Measurements from ENCODE around the gene NEURL4.
"Not testable (repeated sequence)": the region's sequence is repeated elsewhere in the genome, so short reads cannot be mapped to it uniquely, and the experiment has no call there.

NEURL4 gene

DNA sequence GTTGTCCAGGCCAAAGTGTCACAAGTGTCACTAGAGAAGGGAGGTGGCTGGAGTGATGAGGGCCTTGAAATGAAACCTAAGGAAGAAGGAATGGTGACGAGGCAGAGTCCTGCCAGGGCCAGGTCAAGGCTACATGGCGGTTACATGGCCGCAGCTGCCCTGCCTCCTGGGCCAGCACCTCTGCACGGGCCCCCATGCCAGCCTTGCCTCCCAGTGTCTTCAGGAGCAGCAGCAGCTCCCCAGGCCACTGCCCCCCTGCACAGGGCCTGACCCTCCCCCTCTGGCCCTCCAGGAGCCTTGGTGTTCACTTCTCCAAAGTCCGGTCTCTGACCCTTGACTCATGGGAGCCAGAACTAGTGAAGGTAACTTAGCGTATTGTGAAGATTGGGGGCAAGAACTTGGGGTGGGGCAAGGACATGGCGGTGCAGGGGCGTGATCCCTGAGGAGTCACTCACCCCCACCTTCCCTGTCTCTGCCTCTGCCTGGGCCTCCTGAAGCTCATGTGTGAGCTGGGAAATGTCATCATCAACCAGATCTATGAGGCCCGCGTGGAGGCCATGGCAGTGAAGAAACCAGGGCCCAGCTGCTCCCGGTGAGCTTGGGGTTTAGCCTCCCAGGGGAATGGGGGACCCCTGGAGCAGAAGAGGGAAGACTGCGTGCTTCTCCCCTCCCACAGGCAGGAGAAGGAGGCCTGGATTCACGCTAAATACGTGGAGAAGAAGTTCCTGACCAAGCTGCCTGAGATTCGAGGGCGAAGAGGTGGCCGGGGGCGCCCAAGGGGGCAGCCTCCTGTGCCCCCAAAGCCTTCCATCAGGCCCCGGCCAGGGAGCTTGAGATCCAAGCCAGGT is 18.7 kb upstream of the NEURL4 start:
- DNase-seq: no peak

DNA sequence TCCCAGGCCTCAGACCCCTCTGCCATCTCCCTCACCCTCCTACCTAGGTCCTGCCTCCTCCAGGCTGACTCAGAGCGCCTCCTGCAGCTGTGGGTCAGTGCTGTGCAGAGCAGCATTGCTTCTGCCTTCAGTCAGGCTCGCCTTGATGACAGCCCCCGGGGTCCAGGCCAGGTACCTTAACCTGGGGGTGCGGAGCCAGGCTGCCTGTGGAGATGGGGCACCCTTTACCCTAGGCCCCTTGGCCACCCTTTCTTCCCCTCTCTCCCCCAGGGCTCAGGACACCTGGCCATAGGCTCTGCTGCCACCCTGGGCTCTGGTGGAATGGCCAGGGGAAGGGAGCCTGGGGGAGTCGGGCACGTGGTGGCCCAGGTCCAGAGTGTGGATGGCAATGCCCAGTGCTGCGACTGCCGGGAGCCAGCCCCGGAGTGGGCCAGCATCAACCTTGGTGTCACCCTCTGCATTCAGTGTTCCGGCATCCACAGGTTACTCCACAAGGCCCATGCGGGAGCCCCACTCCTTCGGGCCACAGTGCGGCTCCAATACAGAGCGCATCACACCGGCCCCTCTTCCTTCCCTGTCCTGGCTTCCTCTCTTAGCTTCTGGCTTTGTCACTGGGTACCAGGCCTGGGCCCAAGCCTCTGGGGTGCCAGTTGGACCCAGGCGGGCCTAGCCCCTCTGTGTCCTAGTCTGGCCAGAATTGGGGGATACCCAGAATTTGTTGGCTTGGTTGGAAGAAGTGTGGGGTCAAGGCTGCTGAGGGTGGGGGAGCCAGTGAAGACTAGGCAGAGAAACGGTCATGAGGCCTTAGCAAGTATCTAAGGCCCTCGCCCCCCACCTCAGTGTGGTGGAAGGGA is 17.9 kb upstream of the NEURL4 start:
- DNase-seq: peak in 1 of 51 donors; percentile 7

DNA sequence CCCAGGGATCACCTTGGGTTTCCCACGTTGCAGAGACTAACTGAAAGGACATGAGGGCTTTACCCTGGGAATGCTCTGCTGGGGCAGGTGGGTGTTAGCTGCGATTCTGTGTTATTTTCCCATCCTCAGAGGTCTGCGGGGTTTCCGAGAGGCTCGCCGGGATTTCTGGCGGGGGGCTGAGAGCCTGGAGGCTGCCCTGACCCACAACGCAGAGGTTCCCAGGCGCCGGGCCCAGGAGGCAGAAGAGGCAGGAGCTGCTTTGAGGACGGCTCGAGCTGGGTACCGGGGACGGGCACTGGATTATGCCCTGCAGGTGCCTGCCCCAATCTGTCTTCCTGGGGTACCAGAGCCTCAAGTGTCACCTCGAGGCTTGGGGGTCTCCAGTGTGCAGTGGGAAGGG is 14.1 kb upstream of the NEURL4 start:
- DNase-seq: no peak

DNA sequence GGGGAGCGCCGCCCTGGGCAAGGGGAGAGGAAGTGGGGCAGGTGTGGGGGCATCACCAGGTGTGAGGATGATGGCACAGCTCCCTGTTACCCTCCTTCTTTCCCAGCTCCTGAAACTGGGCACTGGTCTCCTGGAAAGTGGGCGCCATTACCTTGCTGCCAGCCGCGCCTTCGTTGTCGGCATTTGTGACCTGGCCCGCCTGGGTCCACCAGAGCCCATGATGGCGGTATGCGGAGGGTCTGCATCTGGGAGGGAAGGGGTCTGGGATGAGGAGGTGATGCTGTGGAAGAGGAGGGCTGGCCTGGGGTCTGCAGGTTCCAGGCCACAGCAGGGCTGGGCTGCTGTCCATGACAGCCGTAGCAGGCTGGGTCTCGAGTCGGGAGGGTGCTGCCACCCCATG is 12.7 kb upstream of the NEURL4 start:
- no peak for DNase-seq

DNA sequence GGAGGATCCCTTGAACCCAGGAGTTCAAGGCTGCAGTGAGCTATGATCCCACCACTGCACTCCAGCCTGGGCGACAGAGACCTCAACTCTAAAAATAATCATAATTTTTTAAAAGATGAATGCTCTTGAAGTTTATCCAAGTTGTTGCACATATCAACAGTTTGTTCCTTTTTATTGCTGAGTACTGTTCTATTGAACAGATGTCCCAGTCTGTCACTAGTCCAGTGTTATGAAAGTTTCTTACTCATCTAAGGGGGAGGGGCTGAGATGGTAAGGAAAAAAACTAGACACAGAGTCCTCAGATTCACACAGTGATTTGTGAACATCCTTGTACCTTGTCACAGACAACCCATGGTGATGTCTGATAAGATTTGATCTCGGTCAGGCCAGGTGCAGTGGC is 11.0 kb upstream of the NEURL4 start:
- DNase-seq: no peak

DNA sequence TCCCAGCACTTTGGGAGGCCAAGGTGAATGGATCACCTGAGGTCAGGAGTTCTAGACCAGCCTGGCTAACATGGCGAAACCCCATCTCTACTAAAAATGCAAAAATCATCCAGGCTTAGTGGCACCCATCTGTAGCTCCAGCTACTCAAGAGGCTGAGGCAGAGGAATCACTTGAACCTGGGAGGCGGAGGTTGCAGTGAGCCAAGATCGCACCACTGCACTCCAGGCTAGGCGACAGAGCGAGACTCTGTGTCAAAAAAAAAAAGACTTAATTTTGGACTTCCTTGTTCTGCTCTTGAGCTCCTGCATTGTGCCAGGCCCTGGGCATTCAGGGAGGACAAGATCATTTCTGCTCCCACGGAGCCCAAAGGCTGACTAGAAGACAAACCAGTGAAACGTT is 8.5 kb upstream of the NEURL4 start:
- not testable (repeated sequence) for DNase-seq

DNA sequence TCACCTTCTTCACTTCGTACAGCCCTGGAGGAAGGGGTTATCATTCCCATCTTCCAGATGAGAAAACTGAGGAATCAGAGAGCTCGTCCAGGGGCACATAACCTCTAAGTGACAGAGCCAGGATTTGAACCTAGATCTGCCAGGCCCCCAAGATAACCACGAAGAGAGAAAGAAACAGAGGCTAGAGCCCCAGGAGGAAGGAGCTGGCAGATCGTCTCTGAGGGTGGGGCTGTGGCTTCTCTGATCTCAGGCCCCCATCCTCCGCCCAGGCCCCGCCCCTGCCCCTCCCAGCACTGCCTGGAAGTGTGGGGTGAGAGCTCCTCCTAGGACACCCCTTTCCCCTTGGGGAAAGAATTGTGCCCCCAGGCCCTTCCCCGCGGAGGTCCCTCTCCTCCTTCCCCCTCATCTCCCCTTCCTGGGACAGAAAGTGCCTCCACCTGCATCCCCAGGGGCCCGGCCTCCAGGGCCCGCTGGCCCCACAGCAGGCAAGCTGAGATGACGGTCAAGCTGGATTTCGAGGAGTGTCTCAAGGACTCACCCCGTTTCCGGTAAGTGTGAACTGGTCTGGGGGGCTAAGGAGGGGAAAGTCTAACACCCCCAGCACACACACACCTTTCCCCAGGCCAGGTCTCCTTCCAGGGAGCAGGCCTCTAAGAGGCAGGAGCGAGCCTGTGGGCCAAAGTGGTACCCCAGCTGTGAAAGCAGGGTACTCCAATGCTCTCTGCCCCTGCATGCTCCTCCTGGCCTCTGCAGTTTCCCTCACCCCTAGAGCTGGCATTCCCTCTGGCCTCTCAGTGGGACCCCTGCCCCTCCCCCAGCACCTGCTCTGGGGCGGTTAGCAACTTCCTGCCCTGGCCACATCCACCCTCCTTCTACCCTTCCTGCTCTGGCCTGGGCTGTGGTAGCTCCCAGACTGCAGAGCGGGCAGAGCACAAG is 7.4 kb upstream of the NEURL4 start, which contains the start of gene ACAP1:
Gene ACAP1, plus strand, starts transcription at position 290 of the 936 bp plus-strand sequence. Its CDS starts 206 bp downstream, at position 496.
- DNase-seq: no peak

DNA sequence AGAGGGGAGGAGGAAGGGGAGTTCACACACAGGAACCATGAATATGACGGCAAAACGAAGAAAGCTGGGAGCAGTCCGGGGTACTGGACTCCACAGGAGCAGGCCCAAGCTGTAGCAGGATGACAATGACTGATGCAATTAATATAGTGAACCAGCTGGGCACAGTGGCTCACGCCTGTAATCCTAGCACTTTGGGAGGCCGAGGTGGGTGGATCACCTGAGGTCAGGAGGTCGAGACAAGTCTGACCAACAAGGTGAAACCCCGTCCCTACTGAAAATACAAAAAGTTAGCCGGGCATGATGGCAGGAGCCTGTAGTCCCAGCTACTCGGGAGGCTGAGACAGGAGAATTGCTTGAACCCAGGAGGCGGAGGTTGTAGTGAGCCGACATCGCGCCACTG is 6.6 kb upstream of the NEURL4 start:
- not testable (repeated sequence) for DNase-seq

DNA sequence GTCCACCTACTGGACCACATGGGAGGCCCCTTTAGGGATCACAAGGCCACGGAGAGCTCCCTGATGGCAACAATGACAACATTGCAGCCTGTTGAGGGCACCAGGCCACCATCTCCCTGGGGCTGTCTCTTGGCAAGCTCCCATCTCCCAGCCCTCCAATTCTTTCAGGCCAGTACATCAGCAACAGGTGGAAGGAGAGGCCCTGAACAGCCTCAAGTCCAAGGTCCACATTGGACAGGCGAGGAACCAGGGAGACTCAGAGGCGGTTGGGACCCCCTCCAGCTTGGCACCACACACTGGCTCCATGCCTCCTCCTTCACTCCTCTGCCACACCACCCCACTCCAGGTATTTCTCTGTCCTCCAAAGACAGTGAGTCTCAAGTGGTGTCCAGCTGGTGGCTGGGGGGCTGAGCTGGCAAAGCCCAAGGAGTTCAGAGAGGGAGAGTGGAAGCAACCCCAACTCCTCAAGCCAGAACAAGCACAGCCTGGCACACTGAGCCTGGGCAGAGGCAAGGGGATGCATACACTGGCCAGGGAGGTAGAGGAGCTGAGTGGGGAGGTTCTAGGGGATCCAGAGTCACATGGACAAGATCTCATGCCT is 5.9 kb upstream of the NEURL4 start:
- DNase-seq: no peak

DNA sequence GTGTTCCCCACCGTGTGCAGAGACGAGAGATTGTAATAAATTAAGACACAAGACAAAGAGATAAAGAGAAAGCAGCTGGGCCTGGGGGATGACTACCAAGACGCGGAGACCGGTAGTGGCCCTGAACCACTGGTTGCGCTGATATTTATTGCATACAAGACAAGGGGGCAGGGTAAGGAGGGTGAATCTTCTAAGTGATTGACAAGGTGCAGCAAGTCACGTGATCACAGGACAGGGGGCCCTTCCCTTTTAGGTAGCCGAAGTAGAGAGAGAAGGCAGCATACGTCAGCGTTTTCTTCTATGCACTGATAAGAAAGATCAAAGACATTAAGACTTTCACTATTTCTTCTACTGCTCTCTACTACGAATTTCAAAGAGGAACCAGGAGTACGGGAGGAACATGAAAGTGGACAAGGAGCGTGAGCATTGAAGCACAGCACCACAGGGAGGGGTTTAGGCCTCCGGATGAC is 3.5 kb upstream of the NEURL4 start:
- not testable (repeated sequence) for DNase-seq

DNA sequence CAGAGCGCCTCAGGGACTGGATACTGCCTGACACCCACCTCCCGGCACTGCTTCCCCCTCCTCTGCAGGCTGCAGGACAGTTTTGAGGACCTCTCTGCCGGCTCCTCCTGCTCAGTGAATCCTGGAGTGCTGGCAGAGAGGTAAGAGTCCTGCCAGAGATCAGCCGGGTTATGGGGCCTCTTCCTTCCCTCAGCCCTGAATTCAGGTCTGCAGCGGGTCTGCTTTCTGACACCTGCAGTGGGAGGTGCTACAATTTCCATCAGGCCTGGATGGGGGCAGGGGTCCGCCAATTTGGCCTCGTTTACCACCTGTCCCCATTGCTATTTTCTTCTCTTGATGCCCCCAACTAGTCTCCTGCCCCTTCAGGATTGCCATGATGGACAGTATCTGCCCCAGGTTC is 3.0 kb upstream of the NEURL4 start:
- DNase-seq: no peak

DNA sequence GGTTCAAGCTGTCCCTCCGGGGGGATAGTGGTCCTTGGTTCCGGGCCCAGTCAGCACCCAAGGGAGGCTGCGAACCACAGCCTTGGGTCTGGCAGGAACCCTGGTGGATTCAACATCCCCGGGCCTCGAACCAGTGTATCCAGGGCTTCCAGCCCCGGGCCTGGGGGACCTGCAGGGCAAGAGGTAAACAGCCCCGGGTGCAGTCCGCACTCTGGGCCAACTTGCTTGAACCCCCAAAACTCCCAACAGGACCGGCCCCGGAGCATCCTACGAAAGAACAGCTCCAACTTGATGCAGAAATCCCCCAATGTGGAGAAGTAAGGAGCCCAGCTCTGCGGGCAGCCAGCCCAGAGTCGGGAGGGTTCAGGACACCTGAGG is 1.5 kb upstream of the NEURL4 start:
- no peak for DNase-seq

DNA sequence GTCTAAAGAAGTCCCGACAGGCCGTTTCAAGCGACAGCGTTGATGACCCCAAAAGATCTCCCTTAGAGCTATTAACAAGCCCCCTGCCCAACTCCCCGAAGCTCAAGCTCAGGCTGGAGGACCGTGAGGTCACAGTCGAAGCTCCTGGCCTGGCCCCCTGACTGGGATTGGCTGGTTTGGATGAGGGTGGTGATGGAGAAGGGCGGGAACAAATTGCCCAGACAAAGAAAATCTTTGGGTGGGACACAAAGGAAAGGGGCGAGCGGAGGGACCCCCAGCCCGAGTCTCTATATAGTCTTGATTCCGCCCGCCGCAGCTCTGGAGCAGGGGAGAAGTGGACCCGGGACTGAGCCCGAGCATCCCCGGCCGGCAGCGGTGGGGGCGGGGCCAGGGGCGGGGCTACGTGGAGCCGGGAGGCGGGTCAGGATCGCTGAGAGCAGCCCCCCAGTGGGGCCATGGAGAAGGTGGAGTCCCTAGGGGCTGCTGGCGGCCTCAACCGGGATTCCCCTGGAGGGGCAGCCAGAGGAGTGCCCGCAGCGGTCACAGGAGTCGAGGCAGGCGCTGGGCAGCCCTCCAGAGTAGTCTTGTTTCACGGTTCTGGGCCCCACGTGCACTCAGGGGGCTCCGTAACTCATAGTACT is 982 bp upstream of the NEURL4 start:
- peak in 43 of 51 donors; percentile 52 to 89 (median 74) for DNase-seq

DNA sequence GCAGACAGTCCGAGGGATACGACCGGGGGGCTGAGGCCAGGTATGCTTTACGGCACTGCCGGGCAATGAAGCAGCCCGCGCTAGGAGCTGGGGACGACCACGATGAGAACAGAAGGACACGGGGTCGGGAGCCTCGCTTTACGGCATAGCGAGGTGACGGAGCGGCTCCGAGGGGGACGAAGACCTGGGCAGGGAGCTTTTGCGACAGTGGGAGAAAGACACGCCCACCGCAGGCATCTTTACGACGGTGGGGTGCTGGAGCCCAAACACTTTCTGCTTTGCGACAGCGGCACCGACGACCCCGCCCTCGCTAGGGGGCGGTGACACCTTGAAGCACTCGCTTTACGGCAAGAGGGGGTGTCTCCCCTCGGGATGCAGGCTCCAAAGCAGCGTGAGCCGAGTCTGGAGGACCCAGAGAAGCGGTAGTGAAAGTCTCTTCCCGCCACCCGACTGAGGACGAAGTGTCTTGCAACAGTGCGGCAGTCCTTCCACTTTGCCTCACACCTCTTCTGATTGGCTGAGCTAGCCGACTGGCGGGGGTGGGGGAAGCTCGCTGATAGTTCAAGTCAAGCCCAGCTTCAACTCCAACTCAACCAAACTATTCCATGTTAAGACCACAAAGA is 350 bp upstream of the NEURL4 start:
- DNase-seq: peak; percentile 85 to 100 (median 96)

DNA sequence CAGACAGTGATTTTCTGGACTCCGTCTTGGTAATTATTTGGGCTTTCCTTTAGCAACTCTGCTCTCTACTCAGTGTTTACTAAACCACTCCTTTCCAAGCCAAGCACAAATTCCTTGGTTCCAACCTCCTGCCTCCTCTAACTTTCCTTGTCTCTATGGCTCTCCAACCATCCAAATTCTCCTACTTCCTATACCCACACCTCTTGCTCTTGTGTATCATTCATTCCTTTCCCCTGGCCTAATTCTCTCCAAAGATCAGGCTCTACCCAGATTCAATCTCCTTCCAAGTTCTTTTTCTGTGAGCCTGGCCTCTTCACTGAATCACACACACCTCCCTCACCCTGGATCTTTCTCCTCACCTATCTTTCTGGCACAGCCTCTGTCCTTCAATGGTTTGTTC is 1.1 kb downstream of the NEURL4 start:
- no peak for DNase-seq

DNA sequence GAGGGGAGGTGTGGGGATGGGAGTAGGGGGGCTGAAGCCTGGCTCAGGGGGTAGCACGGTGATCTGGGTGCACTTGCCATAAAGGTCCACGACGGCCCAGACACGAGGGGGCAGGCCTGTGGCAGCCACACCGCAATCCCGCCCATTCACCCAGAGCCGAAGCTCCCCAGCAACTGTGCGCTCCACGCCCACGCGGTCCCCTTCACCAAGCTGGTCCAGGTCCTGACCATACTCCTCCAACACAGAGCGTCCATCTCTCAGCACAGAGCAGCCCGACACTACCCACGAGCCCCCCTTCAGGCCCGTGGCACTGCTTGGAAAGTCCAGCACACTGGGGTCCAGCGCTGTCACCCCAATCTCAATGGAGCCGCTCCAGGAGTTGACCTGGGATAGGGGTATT is 1.6 kb downstream of the NEURL4 start:
- DNase-seq: no peak

DNA sequence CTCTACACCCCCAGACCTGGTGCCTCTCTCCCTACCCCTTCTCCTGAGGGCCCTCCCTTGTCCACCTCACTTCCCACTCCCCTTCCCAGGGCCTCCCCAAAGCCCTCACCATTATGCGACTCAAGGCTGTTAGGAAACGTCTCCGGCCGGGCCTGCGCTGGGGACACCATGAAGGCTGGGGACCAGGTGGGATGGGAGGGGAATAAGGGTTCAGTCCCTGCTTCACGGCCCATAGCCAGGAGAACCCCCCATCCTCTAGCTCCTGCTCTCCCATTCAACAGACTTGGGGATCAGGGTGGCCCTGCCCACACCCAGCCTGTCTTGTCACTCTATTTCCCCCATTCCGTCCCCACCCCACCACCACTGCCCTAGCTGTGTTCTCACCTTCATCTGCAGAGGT is 2.1 kb downstream of the NEURL4 start:
- DNase-seq: no peak

DNA sequence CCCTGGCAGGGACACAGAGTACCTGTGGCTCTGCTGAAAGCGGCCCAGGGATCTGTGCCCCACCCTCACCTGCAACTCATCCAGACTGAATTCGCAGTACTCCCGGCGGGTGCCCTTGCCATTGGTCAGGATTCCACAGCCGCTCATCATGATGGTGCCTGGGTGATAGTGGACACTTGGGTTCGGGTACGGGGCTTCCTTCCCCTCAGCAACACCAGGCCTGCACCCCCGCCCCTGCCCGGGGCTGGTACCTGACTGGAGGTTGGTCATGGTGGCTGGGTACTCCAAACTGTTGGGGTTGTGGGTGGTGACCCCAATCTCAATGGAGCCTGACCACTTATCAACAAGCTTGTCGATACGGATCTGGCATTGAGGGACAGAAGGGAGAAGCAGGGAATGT is 2.9 kb downstream of the NEURL4 start:
- DNase-seq: no peak

DNA sequence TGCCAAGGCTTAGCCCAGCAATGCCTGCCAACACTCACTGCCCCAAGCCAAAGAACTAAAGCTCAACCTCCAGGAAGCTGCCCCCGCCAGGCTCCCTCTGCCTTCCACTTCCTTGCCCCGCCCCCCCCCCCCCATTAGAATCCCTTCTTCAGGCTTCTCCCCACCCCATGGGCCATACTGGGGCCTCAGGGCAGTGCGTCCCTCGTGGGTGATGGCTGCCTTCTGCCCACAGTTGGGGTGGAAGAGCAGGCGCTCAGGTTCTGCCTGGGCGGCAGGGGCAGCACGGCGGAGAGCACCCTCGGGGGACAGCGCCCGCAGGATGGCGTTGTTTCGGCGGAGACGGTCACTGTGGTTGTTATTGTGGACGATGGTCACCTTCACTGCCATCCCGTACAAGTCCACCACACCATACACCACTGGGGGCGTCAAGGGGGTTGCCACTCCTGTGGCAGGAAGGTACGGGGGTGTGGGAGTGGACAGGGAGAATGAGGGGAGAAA is 4.1 kb downstream of the NEURL4 start:
- DNase-seq: no peak

DNA sequence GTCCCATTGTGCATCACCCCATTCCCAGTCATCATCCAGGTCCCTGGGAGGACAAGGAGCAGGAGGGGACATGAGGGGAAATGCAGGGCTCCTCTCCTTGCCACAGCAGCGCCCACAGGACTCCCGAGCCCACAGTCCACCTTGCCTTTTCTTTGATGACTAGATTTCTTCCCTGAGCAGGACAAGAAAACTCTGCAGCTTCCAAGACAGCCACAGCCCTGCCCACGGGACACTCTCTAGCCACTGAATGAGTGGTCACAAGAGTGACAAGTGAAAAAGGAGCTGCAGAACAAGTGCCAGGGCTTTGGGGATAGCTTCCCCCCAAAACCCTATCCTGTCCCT is 4.7 kb downstream of the NEURL4 start:
- no peak for DNase-seq

Measured in hypothalamus (tissue), 51 donors.